ENCODE data around the gene RNF26.

The RNF26 gene

DNA sequence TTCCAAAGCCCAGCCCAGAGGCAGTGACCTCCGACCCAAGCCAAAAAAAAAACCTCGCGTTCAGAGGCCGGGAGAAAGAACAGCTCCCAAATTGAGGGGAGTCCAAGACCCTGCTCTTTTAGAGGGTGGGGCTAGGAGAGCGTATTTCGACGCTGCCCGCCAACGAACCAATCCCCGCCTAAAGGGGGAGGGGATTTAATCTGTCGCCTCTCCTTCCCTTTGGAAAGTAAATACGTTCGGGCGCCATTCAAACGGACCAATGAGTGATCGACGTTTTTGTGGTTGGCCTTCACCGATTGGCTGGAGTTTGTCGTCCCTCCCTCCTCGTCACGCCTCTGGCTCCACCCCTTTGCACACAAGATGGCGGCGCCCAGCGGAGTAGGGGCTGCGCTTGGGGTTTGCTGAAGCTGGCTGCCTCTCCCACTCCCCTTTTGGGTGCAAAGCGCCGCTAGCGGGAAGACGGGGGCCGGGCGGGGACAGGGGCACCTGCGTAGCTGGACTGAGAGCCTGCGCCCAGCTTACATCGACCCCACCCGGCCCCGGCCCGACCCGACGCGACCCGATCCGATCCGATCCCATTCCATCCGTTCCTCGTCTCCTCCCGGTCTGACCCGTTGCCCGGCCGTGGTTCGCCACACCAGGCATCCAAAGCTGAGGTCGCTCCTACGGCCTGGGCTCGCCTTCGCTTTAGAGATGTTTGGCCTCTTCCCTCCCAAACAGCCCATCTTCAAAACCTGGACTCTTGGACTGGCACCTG, at the start of gene RNF26:
Gene RNF26, plus strand, starts transcription at position 354 of the 757 bp plus-strand sequence. CDS start 596 bp downstream, outside the sequence.
- DNase-seq (ENCODE audit: extremely low read depth, low read depth): peak; percentile 91
- TF ChIP-seq, protein P1, sequence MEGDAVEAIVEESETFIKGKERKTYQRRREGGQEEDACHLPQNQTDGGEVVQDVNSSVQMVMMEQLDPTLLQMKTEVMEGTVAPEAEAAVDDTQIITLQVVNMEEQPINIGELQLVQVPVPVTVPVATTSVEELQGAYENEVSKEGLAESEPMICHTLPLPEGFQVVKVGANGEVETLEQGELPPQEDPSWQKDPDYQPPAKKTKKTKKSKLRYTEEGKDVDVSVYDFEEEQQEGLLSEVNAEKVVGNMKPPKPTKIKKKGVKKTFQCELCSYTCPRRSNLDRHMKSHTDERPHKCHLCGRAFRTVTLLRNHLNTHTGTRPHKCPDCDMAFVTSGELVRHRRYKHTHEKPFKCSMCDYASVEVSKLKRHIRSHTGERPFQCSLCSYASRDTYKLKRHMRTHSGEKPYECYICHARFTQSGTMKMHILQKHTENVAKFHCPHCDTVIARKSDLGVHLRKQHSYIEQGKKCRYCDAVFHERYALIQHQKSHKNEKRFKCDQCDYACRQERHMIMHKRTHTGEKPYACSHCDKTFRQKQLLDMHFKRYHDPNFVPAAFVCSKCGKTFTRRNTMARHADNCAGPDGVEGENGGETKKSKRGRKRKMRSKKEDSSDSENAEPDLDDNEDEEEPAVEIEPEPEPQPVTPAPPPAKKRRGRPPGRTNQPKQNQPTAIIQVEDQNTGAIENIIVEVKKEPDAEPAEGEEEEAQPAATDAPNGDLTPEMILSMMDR (IDR thresholded peaks at IDR 0.05; ENCODE audit: low read depth, low read length): no peak

DNA sequence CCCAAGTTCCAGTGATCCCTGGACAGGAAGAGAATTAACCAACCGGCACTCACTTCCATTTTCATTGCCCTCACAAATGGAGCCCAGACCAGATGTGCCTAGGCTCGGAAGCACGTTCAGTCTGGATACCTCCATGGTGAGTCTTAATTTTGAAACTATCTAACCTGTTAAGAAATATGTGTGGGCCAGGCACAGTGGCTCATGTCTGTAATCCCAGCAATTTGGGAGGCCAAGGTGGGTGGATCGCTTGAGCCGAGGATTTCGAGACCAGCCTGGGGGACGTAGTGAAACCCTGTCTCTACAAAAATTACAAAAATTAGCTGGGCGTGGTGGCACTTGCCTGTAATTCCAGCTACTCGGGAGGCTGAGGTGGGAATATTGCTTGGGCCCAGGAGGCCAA, 48.9 kb upstream of the RNF26 start:
- TF ChIP-seq, protein P1 (IDR thresholded peaks at IDR 0.05; ENCODE audit: low read depth, low read length): no peak
- DNase-seq (ENCODE audit: extremely low read depth, low read depth): no peak

DNA sequence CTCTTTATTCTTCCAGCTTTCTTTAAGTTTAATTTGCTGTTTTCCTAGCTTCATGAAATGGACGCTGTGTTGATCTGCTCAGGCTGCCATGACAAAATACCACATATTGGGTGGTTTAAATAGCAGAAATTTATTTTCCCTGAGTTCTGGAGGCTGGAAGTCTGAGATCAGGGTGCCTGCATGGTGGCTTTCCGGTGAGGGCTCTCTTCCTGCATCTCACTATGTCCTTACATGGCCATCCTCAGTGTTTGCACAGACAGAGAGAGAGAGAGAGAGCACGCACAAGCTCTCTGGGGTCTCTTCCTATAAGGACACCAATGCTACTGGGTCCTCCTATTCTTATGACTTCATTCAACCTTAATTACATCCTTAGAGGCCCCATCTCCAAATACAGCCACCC, 46.1 kb upstream of the RNF26 start:
- TF ChIP-seq, protein P1 (IDR thresholded peaks at IDR 0.05; ENCODE audit: low read depth, low read length): no peak
- DNase-seq (ENCODE audit: extremely low read depth, low read depth): no peak

DNA sequence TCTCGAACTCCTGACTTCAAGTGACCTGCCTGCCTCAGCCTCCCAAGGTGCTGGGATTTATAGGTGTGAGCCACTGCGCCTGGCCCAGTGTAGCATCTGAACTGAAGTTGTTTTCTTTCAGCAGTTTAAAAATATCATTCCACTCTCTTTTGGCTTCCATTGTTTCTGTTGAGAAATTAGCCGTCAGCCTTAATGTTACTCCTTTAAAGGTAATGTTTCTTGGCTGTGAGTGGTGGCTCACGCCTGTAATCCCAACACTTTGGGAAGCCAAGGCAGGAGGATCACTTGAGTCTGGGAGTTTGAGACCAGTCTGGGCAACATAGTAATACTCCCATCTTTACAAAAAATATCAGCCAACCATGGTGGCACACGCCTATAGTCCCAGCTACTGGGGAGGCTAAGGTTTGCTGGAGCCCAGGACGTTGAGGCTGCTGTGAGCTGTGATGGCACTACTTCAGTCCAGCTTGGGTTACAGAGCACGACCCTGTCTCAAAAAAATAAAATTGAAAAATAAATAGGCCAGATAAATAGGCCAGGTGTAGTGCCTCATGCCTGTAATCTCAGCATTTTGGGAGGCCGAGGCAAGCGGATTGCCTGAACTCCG, 43.3 kb upstream of the RNF26 start:
- no peak for DNase-seq (ENCODE audit: extremely low read depth, low read depth)
- TF ChIP-seq, protein P1 (IDR thresholded peaks at IDR 0.05; ENCODE audit: low read depth, low read length): no peak

DNA sequence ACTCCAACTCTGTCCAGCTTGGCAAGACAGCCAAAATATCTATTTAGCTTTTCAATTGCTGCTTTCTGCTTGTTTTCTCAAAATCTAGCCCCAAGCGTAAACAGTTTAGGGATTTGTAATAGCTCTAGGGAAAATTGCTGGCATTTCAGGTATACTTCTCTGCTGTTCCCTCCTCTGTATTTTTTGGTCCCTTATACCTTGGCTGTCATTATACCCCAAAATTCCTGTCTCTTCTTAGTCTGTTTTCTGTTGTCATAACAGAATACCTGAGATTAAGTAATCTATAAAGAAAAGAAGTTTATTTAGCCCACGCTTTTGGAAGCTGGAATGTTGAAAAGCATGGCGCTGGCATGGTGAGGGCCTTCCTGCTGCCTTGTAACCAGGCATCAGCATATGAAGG, 40.9 kb upstream of the RNF26 start:
- DNase-seq (ENCODE audit: extremely low read depth, low read depth): no peak
- TF ChIP-seq, protein P1 (IDR thresholded peaks at IDR 0.05; ENCODE audit: low read depth, low read length): no peak

DNA sequence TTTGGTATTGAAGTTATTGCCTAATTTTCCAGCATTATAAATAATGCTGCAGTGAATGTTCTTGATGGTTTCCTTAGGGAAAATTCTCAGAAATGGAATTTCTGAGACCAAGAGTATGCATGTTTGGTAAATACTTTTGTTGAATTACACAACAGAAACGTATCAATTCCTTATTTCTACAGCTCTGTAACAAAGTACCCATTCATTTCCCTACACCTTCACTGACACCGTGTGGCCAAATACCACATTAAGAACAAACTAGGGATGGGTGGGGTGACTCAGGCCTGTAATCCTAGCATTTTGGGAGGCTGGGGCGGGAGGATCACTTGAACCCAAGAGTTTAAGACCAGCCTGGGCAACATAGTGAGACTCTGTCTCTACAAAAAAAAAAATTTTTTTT, 39.1 kb upstream of the RNF26 start:
- TF ChIP-seq, protein P1 (IDR thresholded peaks at IDR 0.05; ENCODE audit: low read depth, low read length): no peak; the same call in 1 of the 2 replicates
- peak; percentile 14 for DNase-seq (ENCODE audit: extremely low read depth, low read depth)

DNA sequence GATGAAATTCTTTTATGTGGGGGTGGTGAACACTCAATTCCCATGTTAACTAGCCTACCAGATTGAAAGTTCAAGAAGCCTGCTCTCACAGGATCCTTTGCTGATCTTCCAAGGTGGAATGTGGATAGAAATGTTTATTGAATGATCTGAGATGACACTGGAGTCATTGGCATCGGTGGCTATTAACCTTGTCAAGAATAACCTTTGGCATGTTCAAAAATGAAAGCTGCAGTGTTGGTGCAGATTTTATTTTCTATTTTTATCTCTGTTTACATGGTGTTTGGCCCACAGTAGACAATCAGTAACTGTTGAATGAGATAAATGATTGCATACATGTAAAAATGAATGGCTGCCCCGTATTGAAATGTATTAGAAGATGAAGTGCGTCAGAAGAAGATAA, 36.4 kb upstream of the RNF26 start:
- TF ChIP-seq, protein P1 (IDR thresholded peaks at IDR 0.05; ENCODE audit: low read depth, low read length): no peak
- no peak for DNase-seq (ENCODE audit: extremely low read depth, low read depth)

All from AG09319 (cell line).